Right atrium auricular region (tissue), 2 donors: ENCODE results near the gene MET. TPM values are rescaled to one million over a fixed set of nuclear protein-coding genes. Genes with fewer than 3 reads are reported as not detected.
"Not testable (repeated sequence)": the region's sequence is repeated elsewhere in the genome, so short reads cannot be mapped to it uniquely, and the experiment has no call there.

Experiments used
- DNase-seq: peaks from one replicate; pipeline ENCODE4 v3.0.0-alpha.2; 2019; ENCODE audit warnings: low spot score
- H3K27ac ChIP-seq, 2 donors: fragments of 200-600 bp; sonication (generic); 1 replicate in 1 of 2; 2 replicates in 1 of 2; pipeline ENCODE4 v1.5.1; 2016 to 2019
- H3K27me3 ChIP-seq, 2 donors: fragments of 200-600 bp; sonication (generic); one replicate each; pipeline versions ENCODE4 v1.5.1 to v1.6.0; 2017 to 2019
- H3K36me3 ChIP-seq: fragments of 200-600 bp; sonication (generic); one replicate; pipeline ENCODE4 v1.5.1; 2016
- H3K4me1 ChIP-seq, 2 donors: fragments of 200-600 bp; sonication (generic); one replicate each; pipeline versions ENCODE4 v1.5.1 to v1.6.0; 2017 to 2019
- H3K4me3 ChIP-seq, 2 donors: fragments of 200-600 bp; sonication (generic); 1 replicate in 1 of 2; 2 replicates in 1 of 2; pipeline ENCODE4 v1.5.1; 2017 to 2019; ENCODE audit warnings: mild to moderate bottlenecking in 1 of 2, moderate library complexity in 1 of 2
- H3K9me3 ChIP-seq, 2 donors: fragments of 200-600 bp; sonication (generic); one replicate each; pipeline ENCODE4 v1.5.1; 2019
- CTCF ChIP-seq, 2 donors: fragments of 200-600 bp; sonication (generic); IDR thresholded peaks; one replicate each; pipeline ENCODE4 v1.5.1; 2019; ENCODE audit warnings: antibody characterized with exemption in 2 of 2
- total RNA-seq, 2 donors: library from RNA; depleted of rRNA; stranded (reverse); fragments of >200 nt; gene quantifications; one replicate each; pipeline ENCODE4 v1.1.0, GENCODE V29; 2016

The MET gene
- total RNA-seq, 2 donors from 2014 or later: 16.1 to 17.5 TPM

GRCh38 chr7:116631676-116632075, 40.3 kb upstream of the MET start:
- Histone ChIP-seq H3K36me3 (no peaks in the 10 kb centered on the region), H3K27me3 (no peaks in the 10 kb centered on the region), H3K4me1 (peaks cover 0 to 8% of the 10 kb centered on the region in 2 donors), H3K9me3 (no peaks in the 10 kb centered on the region), H3K27ac (no peak overlapping the region), H3K4me3 (no peak overlapping the region)
- DNase-seq: no peak
- TF ChIP-seq CTCF (IDR thresholded peaks at IDR 0.05): no peak

- Histone ChIP-seq H3K27ac (no peak overlapping the region), H3K4me3 (no peak overlapping the region), H3K9me3 (no peaks in the 10 kb centered on the region), H3K27me3 (no peaks in the 10 kb centered on the region), H3K36me3 (no peaks in the 10 kb centered on the region), H3K4me1 (peaks cover 0 to 8% of the 10 kb centered on the region in 2 donors)
- no peak for DNase-seq
- no peak for TF ChIP-seq CTCF (IDR thresholded peaks at IDR 0.05)
These were observed 39.6 kb upstream of the MET start for GRCh38 chr7:116632384-116632783.

GRCh38 chr7:116633131-116633988, 38.6 kb upstream of the MET start:
- no peak overlapping the region for H3K27ac ChIP-seq
- peaks cover 0 to 8% of the 10 kb centered on the region in 2 donors for H3K4me1 ChIP-seq
- H3K4me3 ChIP-seq: no peak overlapping the region
- H3K9me3 ChIP-seq: no peaks in the 10 kb centered on the region
- H3K36me3 ChIP-seq: no peaks in the 10 kb centered on the region
- no peak for DNase-seq
- H3K27me3 ChIP-seq: no peaks in the 10 kb centered on the region
- peak in 1 of 2 donors; percentile 16 for TF ChIP-seq CTCF (IDR thresholded peaks at IDR 0.05)

GRCh38 chr7:116636997-116637396, 35.0 kb upstream of the MET start:
- H3K36me3 ChIP-seq: no peaks in the 10 kb centered on the region
- no peak for DNase-seq
- no peaks in the 10 kb centered on the region for H3K4me1 ChIP-seq
- no peaks in the 10 kb centered on the region for H3K9me3 ChIP-seq
- no peaks in the 10 kb centered on the region for H3K27me3 ChIP-seq
- H3K27ac ChIP-seq: no peak overlapping the region
- no peak overlapping the region for H3K4me3 ChIP-seq
- no peak for TF ChIP-seq CTCF (IDR thresholded peaks at IDR 0.05)

- not testable (repeated sequence) for H3K9me3 ChIP-seq, H3K36me3 ChIP-seq, H3K4me1 ChIP-seq, DNase-seq, H3K27ac ChIP-seq, H3K4me3 ChIP-seq, H3K27me3 ChIP-seq
These were observed 33.4 kb upstream of the MET start for GRCh38 chr7:116638592-116638991.

GRCh38 chr7:116641551-116642153, 30.3 kb upstream of the MET start:
- H3K27ac ChIP-seq: no peak overlapping the region
- no peaks in the 10 kb centered on the region for H3K36me3 ChIP-seq
- no peak overlapping the region for H3K4me3 ChIP-seq
- H3K27me3 ChIP-seq: no peaks in the 10 kb centered on the region
- no peaks in the 10 kb centered on the region for H3K9me3 ChIP-seq
- H3K4me1 ChIP-seq: no peaks in the 10 kb centered on the region
- no peak for DNase-seq
- TF ChIP-seq CTCF (IDR thresholded peaks at IDR 0.05): no peak

- H3K4me1 ChIP-seq, DNase-seq, H3K9me3 ChIP-seq, H3K27ac ChIP-seq, H3K4me3 ChIP-seq, H3K27me3 ChIP-seq, H3K36me3 ChIP-seq: not testable (repeated sequence)
These were observed 28.8 kb upstream of the MET start for GRCh38 chr7:116643148-116643547.
